ENCODE data around the gene VDAC2.

VDAC2 gene

DNA sequence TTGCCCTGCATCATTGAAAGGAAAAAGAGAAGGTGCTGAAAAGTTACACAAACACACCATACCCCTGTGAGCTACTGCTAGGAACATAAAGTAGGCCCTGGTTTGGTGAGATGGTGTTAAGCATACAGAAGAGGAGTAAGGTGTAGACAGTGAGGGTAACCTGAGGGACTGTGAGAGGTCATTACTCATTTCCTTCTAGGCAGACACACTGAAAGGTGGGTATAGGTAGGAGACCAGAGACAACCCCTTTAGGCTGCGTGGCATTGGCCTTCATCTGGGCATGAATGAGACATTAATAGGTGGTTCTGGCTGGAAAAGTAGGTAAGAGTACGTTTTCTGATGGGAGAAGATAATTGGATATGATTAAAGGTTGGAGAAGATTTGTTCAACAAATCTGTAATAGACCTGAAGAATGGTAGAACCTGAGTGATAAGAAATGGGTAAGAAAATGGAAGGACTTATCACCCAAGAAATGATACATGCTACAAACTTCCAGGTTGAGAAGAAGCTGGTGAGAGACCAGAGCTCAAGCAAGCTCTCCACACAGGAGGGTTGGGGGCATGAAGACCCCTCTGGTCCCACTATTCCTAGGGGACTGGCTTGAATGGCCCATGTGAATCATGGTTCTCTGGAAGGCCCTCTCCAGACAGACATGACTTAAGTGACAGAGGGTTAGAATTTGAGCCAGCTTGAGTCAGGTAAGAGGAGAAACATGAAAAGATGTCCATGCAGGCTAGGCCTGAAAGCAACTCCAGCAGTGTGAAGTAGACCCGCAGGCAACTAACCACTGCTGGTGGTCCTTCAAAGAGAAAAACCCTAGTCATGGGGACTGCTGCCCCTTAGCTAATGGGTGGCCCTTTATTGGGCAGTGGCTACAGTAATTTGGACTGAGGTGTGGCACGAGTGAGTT, 21.3 kb downstream of the VDAC2 start:
- DNase-seq = no peak

GRCh38 chr10:75233444-75234016, 22.9 kb downstream of the VDAC2 start:
- peak; percentile 74 for DNase-seq

- DNase-seq = peak; percentile 94
Observed at GRCh38 chr10:75234017-75234682, 23.6 kb downstream of the VDAC2 start.

GRCh38 chr10:75234683-75235374, 24.2 kb downstream of the VDAC2 start:
- peak; percentile 63 for DNase-seq

DNA sequence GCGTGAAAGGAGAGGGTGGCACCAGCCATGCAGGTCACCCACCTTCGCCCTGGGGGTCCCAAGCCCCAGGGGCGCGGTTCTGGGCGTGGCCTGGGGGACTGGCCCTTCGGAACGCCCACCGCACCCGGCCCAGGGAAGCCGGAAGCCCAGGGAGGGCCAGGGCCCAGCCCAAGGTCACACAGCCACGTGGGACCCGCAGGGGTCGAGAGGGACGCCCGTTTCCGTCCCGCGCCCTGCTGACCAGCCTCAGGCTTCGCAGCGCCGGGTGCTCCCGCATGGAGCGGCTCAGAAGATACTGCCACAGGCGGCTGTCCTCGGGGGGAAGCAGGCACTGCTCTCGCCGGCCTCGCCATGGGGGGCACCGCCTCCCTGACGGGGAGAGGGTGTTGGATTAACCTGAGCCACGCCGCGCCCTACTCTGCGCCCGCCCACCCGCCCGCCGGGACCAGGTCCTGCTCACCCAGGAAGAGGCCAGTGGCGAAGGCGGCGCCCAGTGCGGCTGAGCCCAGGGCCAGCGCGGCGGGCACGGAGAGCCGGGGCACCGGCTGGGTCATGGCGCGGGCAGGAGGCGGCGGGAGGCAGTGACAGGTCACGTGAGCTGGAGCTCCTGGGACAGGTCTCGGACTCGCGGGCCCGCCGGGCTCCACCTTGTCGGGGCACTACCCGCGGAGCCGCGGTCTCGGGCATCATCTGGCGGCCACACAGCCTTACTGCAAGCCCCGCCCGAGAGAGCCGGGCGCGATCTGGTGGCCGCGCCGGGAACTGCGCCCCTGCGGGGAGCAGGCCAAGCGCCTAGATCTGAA, 25.0 kb downstream of the VDAC2 start, which contains the start of gene COMTD1:
Gene COMTD1, minus strand, starts transcription at position 583 of the 803 bp plus-strand sequence. Its CDS starts 29 bp downstream, at position 554.
- DNase-seq = peak; percentile 92

DNA sequence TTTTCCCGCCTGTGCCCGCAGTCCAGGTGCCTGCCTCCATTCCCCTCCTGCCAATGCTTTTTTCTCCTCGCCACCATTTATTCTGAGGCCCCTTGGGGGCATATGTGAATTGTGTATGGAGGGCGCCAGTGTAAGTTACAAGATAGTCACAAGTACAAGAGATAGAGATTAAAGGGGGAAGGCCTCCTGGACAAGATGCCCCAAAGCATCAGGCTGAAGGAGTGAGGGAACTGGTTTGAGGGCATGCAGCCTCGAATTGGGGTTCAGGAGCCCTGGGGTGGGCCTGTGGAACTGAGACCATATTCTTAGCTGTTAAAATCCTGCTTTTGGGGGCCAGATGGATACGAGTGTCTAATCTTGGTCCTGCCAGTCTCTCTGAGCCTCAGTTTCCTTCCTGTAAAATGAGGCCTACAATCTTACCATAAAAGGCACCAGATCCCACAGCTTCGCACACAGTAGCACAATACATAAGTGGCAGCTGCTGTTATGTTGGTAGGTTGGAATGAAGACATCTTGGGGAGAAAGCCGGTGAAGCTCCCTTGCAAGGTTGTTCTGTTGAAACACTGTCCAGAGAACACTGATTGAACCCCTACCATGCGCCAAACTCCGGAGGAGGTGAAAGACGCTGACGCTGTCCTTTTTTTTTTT, 25.7 kb downstream of the VDAC2 start:
- DNase-seq = no peak

GRCh38 chr10:75238182-75239095, 27.8 kb downstream of the VDAC2 start:
- peak; percentile 55 for DNase-seq

DNA sequence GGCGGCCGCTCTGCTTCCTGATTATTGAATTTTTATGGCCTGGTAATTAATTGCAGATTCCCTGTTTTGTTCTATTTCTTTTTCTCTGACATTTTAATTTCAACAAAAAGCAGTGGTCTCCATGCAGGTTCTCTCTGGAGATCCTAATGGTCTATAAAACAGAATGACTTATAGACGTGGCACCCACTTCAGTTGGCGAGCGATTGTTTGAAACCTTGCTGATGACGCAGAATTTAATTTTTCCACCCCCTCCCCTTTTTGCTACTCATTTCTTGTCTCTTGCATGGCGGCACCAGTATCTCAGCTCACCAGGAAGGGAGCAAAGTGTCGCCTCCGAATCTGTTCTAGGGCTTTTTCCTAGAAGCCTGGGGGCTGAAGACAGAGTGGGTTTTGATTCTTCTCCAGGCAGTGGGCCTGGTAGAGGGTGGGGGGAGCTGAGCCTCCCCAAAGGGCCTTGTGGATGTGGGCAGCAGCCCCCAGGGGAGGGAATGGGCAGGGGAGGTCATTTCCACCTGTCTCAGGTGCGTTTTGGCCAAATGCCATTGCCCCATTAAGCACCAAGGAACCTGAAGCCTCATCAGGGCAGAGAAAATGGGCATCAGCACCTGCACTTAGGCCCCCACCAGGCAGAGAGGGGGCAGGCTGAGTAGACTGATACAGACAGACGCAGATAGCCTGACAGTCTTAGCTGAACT, 28.6 kb downstream of the VDAC2 start:
- DNase-seq = no peak

- no peak for DNase-seq
Observed at GRCh38 chr10:75240329-75241076, 29.9 kb downstream of the VDAC2 start.

DNA sequence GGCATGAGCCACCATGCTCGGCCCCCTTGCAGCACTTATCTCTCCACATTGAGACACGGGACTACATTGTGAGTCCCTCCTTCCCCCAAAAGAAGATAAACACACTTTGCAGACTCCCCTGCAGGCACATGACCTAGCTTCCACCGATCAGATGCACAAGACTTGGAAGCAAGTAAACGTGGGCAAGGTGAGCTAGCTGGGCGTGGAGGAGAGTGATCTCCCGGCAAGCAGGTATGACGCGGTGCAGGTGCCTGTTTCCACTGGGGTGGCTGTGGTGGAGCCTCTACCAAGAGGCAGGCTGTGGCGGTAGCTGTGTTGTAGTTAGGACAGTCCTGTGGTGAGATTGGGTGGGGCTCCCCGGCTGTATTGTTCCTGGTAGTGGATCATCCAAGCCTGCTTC, 32.8 kb downstream of the VDAC2 start:
- DNase-seq = no peak

GRCh38 chr10:75244487-75245353, 34.1 kb downstream of the VDAC2 start:
- DNase-seq = no peak

DNA sequence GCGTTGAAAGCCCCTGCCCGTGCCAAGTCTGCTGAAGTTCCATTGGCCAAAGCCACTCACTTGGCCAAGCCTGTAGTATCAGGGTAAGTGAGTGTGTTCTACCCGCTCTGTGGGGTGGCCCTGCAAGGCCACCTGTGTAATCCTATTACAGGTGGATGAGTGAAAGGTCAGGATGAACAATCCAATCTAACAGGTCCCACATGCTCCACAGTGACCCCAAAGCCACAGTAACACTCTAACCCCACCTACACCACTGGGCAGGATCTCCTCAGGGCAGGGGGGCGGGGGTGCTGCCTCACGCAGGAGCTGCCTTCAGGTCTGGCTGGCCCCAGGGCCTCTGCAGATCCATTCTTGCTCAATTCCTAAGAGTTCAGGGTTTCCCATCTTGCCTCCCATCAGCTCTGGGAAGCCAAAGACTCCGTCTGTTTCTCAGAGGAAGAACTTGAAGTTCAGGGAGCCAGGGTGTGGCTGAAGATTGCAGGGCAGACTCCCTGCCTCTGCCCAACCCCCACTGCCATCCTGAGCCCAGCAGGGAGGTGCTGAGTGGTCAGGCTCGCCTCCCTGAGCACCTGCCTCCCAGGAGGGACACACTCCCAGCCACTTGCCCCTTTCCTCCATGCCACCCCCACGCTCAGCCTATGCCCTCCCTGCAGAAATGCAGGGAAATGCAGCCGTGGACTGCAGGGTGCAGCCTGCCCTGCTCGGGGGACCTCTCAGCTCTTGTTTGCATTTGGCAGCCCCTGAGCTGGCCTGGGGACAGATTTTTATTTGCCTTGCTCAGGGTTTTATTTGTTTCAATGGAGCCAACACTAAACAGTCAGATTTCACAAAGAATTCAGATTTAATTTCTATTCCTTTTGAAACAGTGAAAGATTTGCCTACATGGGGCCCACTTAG, 35.0 kb downstream of the VDAC2 start:
- no peak for DNase-seq

DNA sequence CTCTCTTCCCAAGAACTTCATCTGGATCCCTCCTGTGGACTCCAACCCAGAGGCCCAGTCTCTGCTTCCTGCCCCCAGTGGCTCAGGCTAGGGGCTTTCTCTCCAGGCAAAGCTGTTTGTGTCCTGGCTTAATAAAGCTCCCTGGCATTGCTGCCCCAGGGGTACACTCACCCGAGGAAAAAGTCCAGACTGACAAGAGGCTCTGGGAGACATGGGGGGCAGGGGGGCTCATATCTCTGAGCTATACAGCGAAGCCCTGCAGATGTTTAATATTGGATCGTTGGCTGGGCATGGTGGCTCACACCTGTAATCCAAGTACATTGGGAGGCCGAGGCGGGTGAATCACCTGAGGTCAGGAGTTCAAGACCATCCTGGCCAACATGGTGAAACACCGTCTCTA, 35.9 kb downstream of the VDAC2 start:
- DNase-seq = no peak

GRCh38 chr10:75247797-75248196, 37.2 kb downstream of the VDAC2 start:
- peak; percentile 35 for DNase-seq

DNA sequence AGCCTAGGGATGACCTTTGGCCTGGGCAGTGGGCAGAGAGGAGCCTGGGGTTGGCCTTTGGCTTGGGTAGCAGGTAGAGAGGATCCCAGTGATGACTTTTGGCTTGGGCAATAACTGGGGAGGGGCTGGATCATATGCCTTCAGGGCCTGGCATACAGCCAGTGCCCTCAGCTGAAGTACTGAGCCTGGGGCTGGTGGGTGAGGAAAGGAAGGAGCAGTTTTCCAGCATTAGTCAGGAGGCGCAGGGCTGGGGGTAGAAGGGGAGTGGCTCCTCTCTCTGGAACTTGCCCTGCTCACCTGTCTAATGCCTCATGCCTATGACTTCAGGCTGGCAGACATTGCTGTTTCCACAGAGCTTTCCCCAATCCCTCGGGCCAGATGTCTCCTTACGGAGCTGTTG, 40.3 kb downstream of the VDAC2 start:
- DNase-seq = no peak

DNA sequence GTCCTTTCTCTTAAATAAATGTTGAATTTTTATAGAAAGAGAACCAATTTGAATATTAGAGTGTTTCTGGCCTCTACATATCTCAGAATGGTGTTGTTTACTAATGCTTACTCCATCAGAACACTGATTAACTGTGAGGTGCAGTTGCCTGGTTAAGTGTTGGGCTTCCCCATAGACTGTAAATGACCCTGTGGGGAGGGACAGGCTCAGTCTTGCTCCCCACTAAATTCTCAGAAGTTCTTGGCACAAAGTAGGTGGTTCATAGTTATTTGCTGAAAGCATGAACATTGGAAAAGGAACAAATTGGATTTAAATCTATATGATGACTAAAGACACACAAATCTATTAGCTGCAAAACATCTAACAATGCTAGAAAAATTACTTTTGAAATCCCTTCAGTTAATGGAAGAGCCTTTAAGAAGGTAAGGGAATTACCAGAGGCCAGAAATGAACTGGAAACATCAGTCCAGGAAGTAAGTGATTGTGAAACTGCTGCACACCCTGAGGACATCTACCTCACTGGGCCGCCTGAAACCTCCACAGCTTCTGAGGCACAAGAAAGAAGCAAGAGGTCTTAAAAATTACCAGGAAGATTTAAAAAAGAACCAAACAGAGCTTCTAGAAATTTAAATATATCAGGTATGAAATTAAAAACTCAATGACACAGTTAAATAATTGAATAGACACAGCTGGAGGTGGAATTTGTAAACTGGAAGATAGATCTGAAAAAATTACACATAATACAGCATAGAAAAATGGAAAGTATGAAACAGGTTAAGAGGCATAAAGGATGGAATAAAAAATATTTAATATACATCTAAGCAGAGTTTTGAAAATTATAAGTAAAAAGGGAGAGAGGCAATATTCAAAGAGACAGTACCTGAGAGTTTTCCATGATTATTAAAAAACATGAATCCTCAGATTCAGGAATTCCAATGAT, 43.0 kb downstream of the VDAC2 start:
- no peak for DNase-seq
